Endothelial cell of umbilical vein (primary cell): ENCODE data around the gene TSPYL1.
"Not testable (repeated sequence)": the region's sequence is repeated elsewhere in the genome, so short reads cannot be mapped to it uniquely, and the experiment has no call there.

Experiments
- CTCF ChIP-seq, 2 donors: IDR thresholded peaks; 1 replicate in 1 of 2; 2 replicates in 1 of 2; pipeline ENCODE4 v1.5.1; 2011; ENCODE audit warnings: low read length in 2 of 2, mild to moderate bottlenecking in 2 of 2, moderate library complexity in 2 of 2, control low read depth in 1 of 2, inconsistent platforms in 1 of 2, low read depth in 1 of 2; ENCODE audit not compliant: insufficient read depth in 1 of 2; ENCODE audit errors: extremely low read depth in 1 of 2
- EZH2 ChIP-seq: IDR thresholded peaks from 2 replicates; pipeline ENCODE4 v1.6.1; 2012; ENCODE audit warnings: borderline replicate concordance, low read depth, mild to moderate bottlenecking, moderate library complexity, low read length, inconsistent platforms; ENCODE audit not compliant: severe bottlenecking
- GATA2 ChIP-seq: IDR thresholded peaks from 2 replicates; pipeline ENCODE4 v1.7.0; 2011; ENCODE audit warnings: low read depth, mild to moderate bottlenecking, moderate library complexity, mixed read lengths, low read length; ENCODE audit not compliant: insufficient read length, insufficient read depth
- JUN ChIP-seq: IDR thresholded peaks from 2 replicates; pipeline ENCODE4 v1.6.1; 2011; ENCODE audit warnings: borderline replicate concordance, low read depth; ENCODE audit not compliant: insufficient read length, insufficient read depth
- MAX ChIP-seq: IDR thresholded peaks from 2 replicates; pipeline ENCODE4 v1.6.1; 2011; ENCODE audit not compliant: insufficient read depth, insufficient read length
- MYC ChIP-seq: IDR thresholded peaks from one replicate; pipeline ENCODE4 v1.6.1; 2011; ENCODE audit warnings: mild to moderate bottlenecking, low read depth, low read length
- POLR2A ChIP-seq: IDR thresholded peaks from 2 replicates; pipeline ENCODE4 v1.6.1; 2012; ENCODE audit warnings: low read depth, mild to moderate bottlenecking, control low read depth, low read length
- POLR2AphosphoS5 ChIP-seq: IDR thresholded peaks from 2 replicates; pipeline ENCODE4 v1.6.1; 2012; ENCODE audit warnings: low read depth, mild to moderate bottlenecking, control low read depth, low read length, moderate library complexity; ENCODE audit not compliant: insufficient read depth

- not testable (repeated sequence) for TF ChIP-seq JUN; POLR2AphosphoS5; CTCF (IDR thresholded peaks at IDR 0.05; ENCODE audit: extremely low read depth in 1 of 2, insufficient read depth in 1 of 2, low read depth in 1 of 2, low read length in 2 of 2); MAX; POLR2A; EZH2; MYC; GATA2
These were observed 5.3 kb upstream of the TSPYL1 start for GRCh38 chr6:116284984-116285383.
